H1 (cell line): ENCODE results near the gene LRRFIP1. TPM values are rescaled to one million over a fixed set of nuclear protein-coding genes. Genes with fewer than 3 reads are reported as not detected.

Experiments used
- CREB1 ChIP-seq: IDR thresholded peaks from 2 replicates; pipeline ENCODE4 v1.6.1; 2012; ENCODE audit warnings: inconsistent platforms
- FOSL1 ChIP-seq: IDR thresholded peaks from 2 replicates; pipeline ENCODE4 v1.6.1; 2011; ENCODE audit warnings: mild to moderate bottlenecking, low read depth, low read length, moderate library complexity; ENCODE audit not compliant: insufficient read depth
- KDM1A ChIP-seq: fragments of 200-600, 300-600 bp; sonication (generic); IDR thresholded peaks from 2 replicates; pipeline ENCODE4 v1.7.1; 2016; ENCODE audit warnings: mild to moderate bottlenecking, low read length, borderline replicate concordance
- SAP30 ChIP-seq: fragments of 300-600 bp; sonication (generic); IDR thresholded peaks from 2 replicates; pipeline ENCODE4 v1.7.1; 2012; ENCODE audit warnings: low read length, moderate library complexity, mild to moderate bottlenecking, inconsistent platforms; ENCODE audit not compliant: insufficient read depth, insufficient replicate concordance
- TAF1 ChIP-seq: IDR thresholded peaks from 2 replicates; pipeline ENCODE4 v1.6.1; 2011; ENCODE audit warnings: mild to moderate bottlenecking, low read depth, low read length
- polyA plus RNA-seq, 7 experiments: library from polyadenylated mRNA; depleted of rRNA in 3 of 7; stranded (reverse) in 5 of 7; unstranded in 2 of 7; fragments of >200 nt in 5 of 7; fragments of 200-250 nt in 2 of 7; gene quantifications; 1 replicate in 5 of 7; 2 replicates in 1 of 7; 4 replicates in 1 of 7; pipeline versions ENCODE4 v1.2.1 to v1.2.3, GENCODE V29; 2011 to 2013; ENCODE audit warnings: missing spikeins in 2 of 7, mixed read lengths in 2 of 7
- total RNA-seq: library from RNA; stranded (reverse); fragmentation: NEBNext Ultra II Directional; extraction: Animal tissue kit (Norgen Biotek cat#: 25700); gene quantifications from 2 replicates; pipeline ENCODE4 v1.2.1, GENCODE V29; 2021

Gene LRRFIP1
- total and polyA plus RNA-seq, 2 of the 8 experiments (the other 6 are each of a cell fraction or from before 2014, with no cell fraction given), result 12.1 to 75.8 TPM

DNA sequence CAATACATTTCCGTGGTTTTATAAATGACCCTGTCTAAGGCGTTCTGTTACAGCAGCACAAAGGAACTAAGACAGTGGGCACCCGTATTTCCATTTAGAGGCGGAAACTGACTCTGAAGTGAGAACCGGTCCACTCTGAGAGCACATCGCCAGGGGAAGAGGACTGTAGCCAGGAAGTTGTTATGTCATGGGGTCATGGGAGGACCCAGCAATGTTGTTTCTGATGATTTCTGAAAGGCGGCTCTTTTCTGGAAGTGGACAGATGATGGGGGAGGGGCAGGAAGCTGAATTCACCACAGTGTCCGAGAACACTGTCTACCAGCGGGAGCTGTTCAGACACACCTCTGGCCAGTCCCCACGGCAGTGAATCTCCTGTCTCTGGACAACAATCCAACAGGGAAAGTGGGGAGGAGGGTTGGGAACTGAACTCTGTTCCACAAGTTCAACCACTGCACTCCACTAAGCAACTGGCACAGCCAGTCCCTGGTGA, 2.1 kb upstream of the LRRFIP1 start (continued):
- no peak for TF ChIP-seq FOSL1
- no peak for TF ChIP-seq SAP30
- TF ChIP-seq KDM1A, result no peak
- TF ChIP-seq CREB1, result no peak
- TF ChIP-seq TAF1, result no peak
